GM21576 (cell line): ENCODE measurements around the gene PSMD14.

Experiments
- ATAC-seq: cut with Tn5 transposase; IDR thresholded peaks from one replicate; pipeline ENCODE4 v1.9.1; 2021; ENCODE audit warnings: mild to moderate bottlenecking, moderate library complexity; ENCODE audit not compliant: unreplicated experiment

PSMD14 gene

DNA sequence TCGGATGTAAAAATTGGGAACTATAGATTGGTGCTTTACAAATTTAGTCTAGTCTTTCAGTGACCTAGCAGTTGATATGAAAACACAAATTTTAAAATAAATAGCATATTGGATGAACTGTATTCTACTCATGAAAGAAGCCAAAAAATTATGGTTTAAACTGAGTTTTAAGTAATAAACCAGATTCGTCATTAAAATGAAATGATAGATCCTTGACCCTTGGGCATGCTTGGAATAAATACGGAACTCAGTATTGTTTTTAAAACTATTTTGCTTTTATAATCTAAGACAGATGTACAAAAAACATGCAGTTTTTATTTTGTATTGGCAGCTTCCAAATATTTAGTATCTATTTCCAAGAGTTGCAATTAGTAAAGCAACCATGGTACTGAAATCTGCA is 73.3 kb downstream of the PSMD14 start:
- ATAC-seq, result no peak

DNA sequence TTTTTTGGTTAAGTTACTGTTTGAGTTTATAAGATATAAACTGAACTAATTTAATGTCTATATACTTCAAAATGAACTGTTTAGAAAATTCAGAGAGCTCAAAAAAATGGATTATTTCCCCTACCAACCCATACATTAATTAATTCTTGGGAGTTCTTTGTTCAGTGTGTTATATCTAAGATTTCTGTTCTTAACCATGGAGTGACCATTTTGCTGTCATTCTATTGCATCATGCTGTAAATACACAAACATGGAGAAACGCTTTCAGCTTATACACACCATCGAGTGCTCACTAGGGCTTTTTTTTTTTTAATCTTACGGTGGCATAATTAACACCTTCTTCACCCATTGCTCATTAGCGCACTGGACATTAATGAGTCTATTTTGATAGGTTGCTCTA is 74.5 kb downstream of the PSMD14 start:
- no peak for ATAC-seq

DNA sequence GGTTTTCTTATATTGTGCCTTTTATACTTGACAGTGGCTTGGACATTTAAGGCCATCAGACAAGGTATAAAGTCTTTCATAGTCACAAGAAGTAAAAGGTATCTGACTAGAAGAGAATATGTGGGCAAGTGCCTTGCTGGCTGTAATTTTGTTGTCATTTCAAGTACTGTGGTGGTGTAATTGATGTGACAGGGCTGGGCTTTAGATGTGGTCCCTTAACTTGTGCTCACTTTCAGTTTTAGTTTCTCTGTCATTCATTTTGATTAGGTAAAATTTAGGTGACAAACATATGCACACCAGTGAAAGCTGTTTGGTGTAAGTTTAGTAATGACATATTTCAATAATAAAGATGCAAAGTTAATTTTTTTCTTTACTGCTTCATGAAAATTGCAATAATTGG is 76.6 kb downstream of the PSMD14 start:
- ATAC-seq, result peak; percentile 63

DNA sequence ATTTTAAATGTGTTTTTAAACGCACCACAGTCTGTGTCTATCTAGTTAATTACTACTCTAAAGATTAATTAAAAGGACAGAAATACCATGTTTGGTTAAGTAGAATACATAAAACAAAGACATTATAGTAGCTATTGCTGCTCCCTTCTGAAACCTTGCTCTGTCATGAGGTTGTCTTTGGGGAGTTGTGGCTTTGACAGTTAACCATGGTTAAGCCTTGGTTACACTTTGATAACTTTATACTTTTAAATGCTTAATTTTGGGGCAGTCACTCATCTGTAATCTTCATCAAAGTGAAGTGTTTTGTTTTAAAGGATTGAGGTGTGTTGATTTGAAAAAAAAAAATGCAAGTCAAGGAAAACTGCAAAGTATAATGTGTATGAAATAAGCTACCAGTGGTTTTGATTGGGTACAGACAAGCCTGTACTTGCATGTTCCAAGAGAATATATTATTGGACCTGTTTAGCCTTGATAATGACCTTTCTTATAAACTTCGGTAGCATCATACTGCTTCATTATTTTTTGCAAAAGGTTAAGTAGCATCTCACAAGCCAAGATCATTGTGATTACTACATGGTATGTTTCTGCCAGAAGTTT is 78.1 kb downstream of the PSMD14 start:
- peak; percentile 57 for ATAC-seq

DNA sequence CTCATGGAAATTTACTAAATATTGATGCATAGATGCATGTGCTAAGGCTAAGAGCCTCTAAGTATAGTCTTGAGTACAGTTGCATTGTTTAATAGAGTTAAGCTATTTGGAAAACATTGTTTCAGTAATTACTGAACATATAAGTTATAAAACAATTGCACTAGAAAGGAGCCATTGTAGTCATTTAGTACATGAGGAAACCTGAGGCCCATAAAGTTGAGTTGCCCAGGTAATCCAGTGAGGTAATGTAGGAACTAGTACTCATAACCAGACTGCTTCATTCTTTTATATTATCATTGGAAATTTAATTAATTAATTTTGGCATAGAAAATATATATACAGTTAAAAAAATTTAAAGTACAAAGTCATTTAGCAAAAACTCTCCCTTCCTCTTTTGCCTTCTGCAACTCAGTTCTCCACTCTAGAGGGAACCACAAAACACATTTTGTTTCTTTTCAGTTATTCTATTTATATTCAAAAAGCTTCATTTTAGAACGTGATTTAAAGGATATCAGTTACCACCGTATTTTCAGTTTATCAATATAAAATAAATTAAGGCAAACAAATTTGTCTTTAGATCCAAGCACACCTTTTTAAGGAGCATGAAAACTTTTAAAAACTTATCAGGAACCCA is 80.0 kb downstream of the PSMD14 start:
- peak; percentile 35 for ATAC-seq

DNA sequence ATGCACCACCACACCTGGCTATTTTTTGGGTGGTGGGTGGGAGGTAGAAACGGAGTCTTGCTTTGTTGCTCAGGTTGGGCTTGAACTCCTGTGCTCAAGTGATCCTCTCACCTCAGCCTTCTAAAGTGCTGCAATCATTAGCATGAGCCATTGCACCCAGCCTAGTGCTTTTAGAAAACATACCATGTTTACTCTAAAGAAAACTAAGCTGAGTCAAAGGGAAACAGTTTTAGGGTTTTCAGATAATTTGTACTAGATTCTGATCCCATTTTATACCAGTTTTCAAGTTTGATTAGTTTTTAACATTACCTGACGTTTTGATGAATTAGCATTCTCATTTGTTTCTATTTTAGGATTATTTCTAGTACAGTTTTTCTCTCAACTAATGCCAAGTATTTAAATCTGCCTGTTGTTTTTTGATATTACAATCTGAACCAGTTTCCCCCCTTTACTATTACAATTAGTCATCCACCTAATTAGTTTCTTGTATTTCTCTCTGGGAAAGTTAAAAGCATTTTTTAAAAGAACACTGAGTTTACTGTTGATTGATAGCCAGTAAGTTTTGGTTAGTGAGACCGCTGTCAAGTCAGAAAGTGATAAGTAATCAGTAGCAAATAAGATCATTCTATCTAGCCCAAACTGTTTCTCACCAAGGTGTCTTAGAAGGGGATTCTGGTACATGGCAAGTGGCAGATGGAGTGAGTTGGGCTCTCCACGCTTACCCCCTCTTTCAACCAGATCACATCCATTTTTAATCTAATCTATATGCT is 83.7 kb downstream of the PSMD14 start:
- no peak for ATAC-seq

DNA sequence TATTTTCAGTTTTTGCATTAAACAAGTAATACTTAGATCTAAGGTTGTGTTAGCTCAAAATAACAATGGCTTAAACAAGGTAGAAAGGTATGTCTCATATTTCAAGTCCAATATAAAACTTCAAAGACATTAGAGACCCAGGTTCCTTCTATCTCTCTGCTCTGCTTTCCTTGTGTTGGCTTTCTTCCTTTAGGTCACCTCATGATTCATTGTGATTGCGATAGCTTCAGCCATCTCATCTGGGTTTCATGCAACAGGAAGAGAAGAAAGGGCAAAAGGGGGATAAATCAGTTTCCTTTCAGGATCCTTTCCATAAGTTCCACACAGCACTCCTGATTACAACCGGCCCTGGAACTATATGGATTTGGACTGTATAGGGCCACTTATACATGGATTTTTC is 91.9 kb downstream of the PSMD14 start:
- ATAC-seq, result no peak

DNA sequence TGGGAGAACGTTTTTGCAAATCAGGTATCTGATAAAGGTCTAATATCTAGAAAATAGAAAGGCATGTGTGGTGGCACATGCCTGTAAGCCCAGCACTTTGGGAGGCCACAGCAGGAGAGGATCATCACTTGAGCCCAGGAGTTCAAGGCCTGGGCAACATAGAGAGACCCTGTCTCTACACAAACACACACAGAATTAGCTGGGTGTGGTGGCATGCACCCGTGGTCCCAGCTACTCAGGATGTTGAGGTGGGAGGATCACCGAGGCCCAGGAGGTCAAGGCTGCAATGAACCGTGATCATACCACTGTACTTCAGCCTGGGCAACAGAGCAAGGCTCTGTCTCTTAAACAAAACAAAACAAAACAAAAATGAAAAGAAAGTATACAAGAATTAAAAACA is 94.1 kb downstream of the PSMD14 start:
- ATAC-seq, result no peak

DNA sequence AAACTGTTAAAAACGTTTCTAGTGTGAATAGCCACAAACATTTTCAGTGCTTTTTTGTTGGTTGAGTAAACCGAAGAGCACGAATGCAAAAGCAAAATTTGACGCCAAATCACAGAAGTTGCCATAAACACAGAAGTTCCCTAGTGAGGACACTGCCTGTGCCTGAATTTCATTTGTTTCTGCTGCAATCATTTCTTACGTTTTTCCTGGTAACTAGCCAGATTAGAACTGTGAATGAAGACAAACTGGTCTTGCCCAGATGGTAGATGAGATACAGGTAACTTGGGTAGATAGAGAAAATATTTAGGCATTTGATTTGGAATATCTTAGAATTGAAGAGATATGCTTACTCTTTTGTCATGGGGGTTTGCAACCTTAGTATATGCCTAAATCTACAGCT is 98.1 kb downstream of the PSMD14 start:
- no peak for ATAC-seq

DNA sequence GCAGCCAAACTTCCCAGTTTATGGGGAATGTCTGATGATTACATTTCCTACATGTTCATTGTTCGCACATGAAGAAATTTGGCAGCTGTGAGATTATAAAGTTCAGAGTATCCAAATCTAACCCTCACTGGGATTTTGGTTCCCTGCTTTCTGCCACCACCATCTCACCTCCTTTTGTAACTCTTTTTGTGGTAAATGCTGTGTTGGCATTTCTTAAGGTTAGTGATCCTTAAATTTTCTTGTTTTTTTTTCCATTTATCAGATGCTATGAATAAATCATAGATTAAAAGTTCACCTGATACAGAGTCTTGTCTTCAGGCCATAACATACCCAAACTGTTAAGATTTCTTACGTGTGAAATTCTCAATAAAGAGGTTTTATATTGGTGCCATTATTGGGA is 99.4 kb downstream of the PSMD14 start:
- no peak for ATAC-seq

DNA sequence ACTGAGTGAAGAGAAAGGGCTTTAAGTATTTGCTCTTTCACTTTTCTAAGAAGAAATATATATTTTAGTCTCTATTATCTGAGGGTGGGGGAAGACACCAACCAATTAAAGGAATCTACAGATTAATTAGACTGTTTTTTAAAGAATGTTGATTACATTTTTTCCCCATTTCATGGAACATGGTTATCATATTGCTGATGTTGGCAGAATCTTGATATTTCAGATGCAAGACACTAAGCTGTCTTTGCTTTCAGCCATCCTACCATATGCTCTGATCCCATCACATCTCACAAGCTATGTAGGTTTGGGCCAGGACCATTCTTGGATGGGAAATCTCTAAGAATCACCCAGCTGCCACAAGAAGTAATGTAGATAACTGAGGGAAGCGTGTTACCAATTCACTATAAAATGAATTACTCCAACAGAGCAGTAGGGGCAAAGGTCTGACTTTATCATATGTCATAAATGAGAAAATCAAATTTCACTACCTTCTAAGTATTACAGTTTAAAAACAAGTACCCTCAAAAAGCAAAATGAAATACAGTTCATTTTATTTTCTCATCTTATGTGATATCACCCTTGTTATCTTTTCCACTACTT is 101.2 kb downstream of the PSMD14 start:
- no peak for ATAC-seq

DNA sequence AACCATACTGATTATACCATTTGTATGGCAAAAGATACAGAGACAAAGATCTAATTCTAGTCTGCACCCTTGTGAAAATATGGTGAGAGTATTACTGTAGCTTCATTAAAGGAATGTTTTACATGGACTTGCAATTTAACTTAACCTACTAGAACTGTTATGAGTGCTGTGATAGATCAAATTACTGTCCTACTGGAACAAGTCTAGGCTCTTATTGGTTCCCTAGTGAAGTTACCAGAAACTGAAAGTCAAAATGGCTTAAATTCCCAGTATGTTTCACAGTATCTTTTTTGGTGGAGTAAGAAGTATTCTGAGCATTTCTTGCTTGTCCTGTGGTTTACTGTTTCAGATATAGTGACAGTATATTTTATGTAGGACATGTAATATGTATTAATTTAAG is 104.1 kb downstream of the PSMD14 start:
- no peak for ATAC-seq

DNA sequence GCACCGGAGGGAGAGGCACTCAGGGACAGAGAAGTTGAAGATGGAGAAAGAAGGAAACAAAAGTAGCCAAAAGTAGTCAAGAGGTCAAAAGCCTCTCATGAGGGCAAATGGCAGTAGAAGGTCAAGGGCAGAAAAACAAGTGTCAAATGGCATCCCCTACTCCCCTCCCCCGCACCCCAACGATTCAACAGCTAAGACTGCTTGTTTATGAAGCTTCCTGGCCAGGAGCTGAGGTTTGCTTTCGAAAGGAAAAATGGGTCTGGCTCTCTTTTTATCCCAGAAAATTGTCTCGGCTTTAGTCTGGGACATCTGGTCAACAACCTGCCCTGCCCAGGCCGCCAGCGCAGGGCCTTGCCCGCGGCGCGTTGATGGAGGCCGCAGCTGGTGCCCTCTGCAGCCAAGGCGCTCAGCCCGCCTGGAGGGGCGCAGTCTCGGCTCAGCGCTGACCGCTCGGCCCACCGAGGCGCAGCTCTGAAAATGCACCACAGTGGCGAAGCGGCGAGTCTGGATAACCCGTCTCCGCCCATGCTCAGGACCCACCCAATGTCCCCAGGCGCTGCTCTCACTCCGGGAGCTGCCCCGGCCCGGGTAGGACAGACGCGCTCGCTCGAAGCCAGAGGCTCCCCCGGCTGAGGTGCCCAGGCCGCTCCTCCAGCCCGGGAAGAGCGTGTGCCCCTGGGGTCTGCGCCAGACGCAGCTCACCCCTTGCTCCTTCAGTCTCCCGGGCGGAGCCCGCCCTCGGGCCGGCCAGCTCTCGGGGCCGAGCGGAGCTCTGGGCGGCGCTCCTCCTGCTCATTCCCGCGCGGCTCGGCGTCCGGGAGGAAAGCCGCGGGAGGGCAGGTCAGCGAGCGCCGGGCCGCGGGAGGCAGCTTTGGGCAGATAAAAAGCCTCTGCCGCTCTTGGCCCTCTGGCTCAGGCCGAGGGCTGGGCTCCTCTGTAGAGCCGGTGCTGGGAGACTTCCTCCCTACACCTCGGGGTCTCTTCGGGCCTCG is 106.1 kb downstream of the PSMD14 start:
- peak; percentile 34 for ATAC-seq

DNA sequence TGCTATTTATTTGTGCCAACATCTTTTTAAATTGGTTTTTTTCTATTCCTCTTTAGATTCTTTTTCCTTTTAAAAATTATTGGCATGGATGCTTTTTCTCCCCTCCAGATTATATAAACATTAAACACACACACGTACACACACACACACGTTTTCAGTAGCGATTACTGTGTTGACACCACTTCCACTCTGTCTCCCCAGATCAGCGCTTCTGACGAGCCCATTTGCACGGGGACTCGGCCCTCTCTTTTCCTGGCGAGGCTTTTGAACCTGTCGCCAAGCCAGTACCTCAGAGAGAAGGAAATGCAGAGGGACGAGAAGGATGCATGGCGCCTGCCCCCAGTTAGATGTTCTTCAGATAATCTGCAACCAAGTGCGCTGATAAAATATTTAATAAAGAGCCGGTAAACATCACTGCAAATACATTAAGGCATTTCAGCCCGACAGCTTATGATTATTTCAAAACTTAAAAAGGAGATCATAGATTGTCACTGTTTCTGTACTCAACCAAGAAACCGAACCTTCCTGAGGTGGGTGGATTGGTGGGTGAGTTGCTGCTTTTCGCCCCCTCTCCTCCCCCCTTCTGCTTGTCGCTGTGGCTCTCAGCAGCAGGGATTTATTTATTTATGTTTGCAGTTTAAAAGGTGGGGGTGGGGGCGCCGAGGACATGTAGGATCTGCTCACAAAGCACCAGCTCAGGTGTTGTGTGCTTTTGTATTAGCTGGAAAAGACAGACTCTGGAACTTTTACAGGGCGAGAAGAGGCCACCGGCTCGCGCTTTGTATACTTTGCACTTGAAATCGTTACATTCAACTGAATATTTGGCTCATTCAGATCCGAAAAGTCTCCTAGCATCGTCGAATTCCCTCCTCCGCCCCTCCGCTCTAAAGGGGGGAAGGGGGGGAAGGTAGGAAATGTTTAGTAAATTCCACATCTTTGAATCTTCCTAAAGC is 107.1 kb downstream of the PSMD14 start:
- no peak for ATAC-seq

DNA sequence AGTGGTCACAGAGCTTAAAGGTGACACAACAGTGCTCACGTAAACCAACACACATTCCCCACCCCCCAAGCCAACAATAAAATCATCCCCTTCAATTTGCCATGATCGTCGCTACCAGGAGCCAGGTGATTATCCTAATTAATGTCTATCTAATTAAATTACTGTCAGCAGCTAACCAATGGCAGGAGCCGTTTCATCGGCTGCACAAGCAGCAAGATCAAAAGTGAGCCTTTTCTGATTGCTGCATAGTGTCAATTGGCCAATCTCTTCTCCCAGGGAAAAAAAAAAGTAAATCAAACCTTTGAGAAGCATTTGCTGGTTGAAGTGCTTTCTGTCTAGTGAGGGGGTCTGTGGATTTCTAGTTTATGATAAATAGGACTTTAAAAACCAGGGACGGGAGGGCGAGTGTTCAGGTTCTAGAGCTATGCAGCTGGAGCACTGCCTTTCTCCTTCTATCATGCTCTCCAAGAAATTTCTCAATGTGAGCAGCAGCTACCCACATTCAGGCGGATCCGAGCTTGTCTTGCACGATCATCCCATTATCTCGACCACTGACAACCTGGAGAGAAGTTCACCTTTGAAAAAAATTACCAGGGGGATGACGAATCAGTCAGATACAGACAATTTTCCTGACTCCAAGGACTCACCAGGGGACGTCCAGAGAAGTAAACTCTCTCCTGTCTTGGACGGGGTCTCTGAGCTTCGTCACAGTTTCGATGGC is 107.9 kb downstream of the PSMD14 start, which contains the start of gene TBR1:
TBR1 (plus strand) TSS at position 311 of the 721 bp plus-strand sequence; CDS start at position 425, 114 bp downstream.
- no peak for ATAC-seq

DNA sequence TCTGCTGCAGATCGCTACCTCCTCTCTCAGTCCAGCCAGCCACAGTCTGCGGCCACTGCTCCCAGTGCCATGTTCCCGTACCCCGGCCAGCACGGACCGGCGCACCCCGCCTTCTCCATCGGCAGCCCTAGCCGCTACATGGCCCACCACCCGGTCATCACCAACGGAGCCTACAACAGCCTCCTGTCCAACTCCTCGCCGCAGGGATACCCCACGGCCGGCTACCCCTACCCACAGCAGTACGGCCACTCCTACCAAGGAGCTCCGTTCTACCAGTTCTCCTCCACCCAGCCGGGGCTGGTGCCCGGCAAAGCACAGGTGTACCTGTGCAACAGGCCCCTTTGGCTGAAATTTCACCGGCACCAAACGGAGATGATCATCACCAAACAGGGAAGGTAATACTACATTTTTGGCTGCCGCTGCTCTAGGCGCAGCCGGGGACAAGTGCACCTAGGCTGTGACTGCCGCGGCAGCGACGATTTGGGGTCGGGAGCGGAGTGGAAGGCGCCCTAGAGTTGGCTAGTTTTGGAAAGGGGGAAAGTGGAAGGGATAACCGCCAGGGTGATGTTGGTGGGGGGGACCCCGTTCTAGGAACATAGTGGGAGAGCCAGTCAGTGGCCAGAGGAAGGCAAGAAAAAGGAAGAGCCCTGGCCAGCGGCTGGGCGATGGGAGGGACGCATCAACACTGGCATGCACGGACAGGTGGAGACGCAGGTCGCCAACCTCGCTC is 108.6 kb downstream of the PSMD14 start:
- ATAC-seq, result no peak

DNA sequence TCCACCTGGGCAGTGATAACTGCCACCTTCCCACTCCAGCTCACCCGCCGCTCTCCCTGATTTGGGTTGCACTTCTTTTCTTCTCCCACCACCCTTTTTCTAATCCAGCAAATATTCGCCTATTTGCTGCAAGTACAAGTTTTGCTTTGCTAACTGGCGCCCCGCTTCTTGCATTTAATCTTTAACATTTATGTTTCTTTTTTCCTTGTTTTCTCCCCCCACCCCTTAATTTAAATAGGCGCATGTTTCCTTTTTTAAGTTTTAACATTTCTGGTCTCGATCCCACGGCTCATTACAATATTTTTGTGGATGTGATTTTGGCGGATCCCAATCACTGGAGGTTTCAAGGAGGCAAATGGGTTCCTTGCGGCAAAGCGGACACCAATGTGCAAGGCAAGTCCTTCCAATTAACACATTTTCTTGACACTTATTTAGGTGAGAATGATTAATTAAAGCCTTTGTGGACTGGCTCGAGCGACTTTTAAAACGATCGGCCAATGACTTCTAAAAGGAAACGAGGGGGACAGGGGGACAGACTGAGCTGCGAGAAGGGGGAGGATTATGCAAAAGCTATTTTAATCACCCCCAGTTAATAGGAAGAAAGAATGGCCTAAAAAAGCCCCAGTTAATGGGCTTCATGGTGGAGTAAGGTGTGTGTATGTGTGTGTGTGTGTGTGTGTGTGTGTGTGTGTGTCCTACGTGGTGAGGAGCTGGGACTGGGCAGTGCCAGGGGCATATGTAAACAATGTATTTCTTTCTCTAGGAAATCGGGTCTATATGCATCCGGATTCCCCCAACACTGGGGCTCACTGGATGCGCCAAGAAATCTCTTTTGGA is 109.4 kb downstream of the PSMD14 start:
- no peak for ATAC-seq
